ENCODE results near the gene SNRPD3.

- TF ChIP-seq CTCF (IDR thresholded peaks at IDR 0.05) (no peak), POLR2AphosphoS5 (IDR thresholded peaks at IDR 0.05) (no peak), EP300 (IDR thresholded peaks at IDR 0.05) (no peak), POLR2A (IDR thresholded peaks at IDR 0.05) (no peak)
These were observed 13.2 kb upstream of the SNRPD3 start for GRCh38 chr22:24542641-24543040.
